ENCODE measurements around the gene ROBO1. TPM values are rescaled to one million over a fixed set of nuclear protein-coding genes. Genes with fewer than 3 reads are reported as not detected.

Gene ROBO1
- total and polyA plus RNA-seq, 2 of the 8 experiments (the other 6 are each of a cell fraction or from before 2014, with no cell fraction given) = 51.4 to 91.0 TPM

- TF ChIP-seq USF2 (IDR thresholded peaks at IDR 0.05; ENCODE audit: low read length) = no peak
- no peak for TF ChIP-seq E2F6 (IDR thresholded peaks at IDR 0.05)
- no peak for TF ChIP-seq EZH2 (IDR thresholded peaks at IDR 0.05; ENCODE audit: low read depth, low read length, severe bottlenecking)
- TF ChIP-seq YY1 (IDR thresholded peaks at IDR 0.05; ENCODE audit: low read depth, low read length) = no peak
- TF ChIP-seq KDM4A (IDR thresholded peaks at IDR 0.05; ENCODE audit: low read depth, low read length, severe bottlenecking) = no peak
- TF ChIP-seq JUN (IDR thresholded peaks at IDR 0.05; ENCODE audit: low read depth, low read length) = no peak
Observed at GRCh38 chr3:78838362-78838761, 929.4 kb downstream of the ROBO1 start (continued).
